Liver (tissue), 9 donors: ENCODE measurements around the gene ATF4. TPM values are rescaled to one million over a fixed set of nuclear protein-coding genes. Genes with fewer than 3 reads are reported as not detected.

Experiments
- DNase-seq: peaks from one replicate; pipeline ENCODE4 v3.0.0-alpha.2; 2017; ENCODE audit warnings: low spot score
- H3K27ac ChIP-seq, 2 donors: one replicate each; pipeline ENCODE4 v1.7.0; 2013; ENCODE audit warnings: inconsistent platforms in 2 of 2, low read length in 2 of 2, control low read depth in 1 of 2, low read depth in 1 of 2, mild to moderate bottlenecking in 1 of 2
- H3K27me3 ChIP-seq, 4 donors: one replicate each; pipeline versions ENCODE4 v1.6.1 to v1.7.0; 2013; ENCODE audit warnings: low read length in 3 of 4, inconsistent platforms in 1 of 4, mild to moderate bottlenecking in 1 of 4, moderate library complexity in 1 of 4; ENCODE audit not compliant: control insufficient read depth in 4 of 4, insufficient read depth in 4 of 4
- H3K36me3 ChIP-seq, 4 donors: one replicate each; pipeline versions ENCODE4 v1.6.1 to v1.7.0; 2013; ENCODE audit warnings: low read length in 3 of 4, mild to moderate bottlenecking in 3 of 4, low read depth in 1 of 4, moderate library complexity in 1 of 4; ENCODE audit not compliant: control insufficient read depth in 4 of 4, insufficient read depth in 3 of 4
- H3K4me1 ChIP-seq, 4 donors: one replicate each; pipeline versions ENCODE4 v1.6.1 to v1.7.0; 2013; ENCODE audit warnings: low read length in 3 of 4, mild to moderate bottlenecking in 3 of 4, moderate library complexity in 1 of 4; ENCODE audit not compliant: control insufficient read depth in 4 of 4, insufficient read depth in 4 of 4
- H3K4me3 ChIP-seq, 3 donors: one replicate each; pipeline versions ENCODE4 v1.6.1 to v1.7.0; 2013; ENCODE audit warnings: low read length in 3 of 3, control low read depth in 1 of 3, low read depth in 1 of 3, mild to moderate bottlenecking in 1 of 3
- H3K9ac ChIP-seq, 2 donors: one replicate each; pipeline ENCODE4 v1.7.0; 2013; ENCODE audit warnings: low read length in 2 of 2, mild to moderate bottlenecking in 2 of 2, moderate library complexity in 2 of 2, control low read depth in 1 of 2, low read depth in 1 of 2
- H3K9me3 ChIP-seq, 4 donors: one replicate each; pipeline versions ENCODE4 v1.6.1 to v1.7.0; 2013; ENCODE audit warnings: low read length in 3 of 4; ENCODE audit not compliant: control insufficient read depth in 4 of 4
- FOXA2 ChIP-seq: IDR thresholded peaks from 2 replicates; pipeline ENCODE4 v1.6.1; 2016; ENCODE audit warnings: antibody characterized with exemption
- GABPA ChIP-seq, 2 donors: IDR thresholded peaks in 1 of 2; conservative IDR thresholded peaks in 1 of 2; 2 replicates each; pipeline ENCODE4 v1.6.1; 2016; ENCODE audit warnings: antibody characterized with exemption in 2 of 2, mild to moderate bottlenecking in 1 of 2, moderate library complexity in 1 of 2
- HNF4G ChIP-seq: IDR thresholded peaks from 2 replicates; pipeline ENCODE4 v1.6.1; 2016; ENCODE audit warnings: antibody characterized with exemption
- NR2F2 ChIP-seq: IDR thresholded peaks from 2 replicates; pipeline ENCODE4 v1.6.1; 2016; ENCODE audit warnings: antibody characterized with exemption
- TAF1 ChIP-seq: conservative IDR thresholded peaks from 2 replicates; pipeline ENCODE4 v1.6.1; 2016; ENCODE audit warnings: antibody characterized with exemption, mild to moderate bottlenecking
- YY1 ChIP-seq: IDR thresholded peaks from 2 replicates; pipeline ENCODE4 v1.6.1; 2016; ENCODE audit warnings: antibody characterized with exemption, mild to moderate bottlenecking
- WGBS: extraction: QIAGEN DNeasy Blood & Tissue Kit; methylation state at CpG from one replicate; pipeline ENCODE4 v1.1.7; 2013; 5-methylcytosine and 5-hydroxymethylcytosine counted together
- polyA plus RNA-seq, 2 donors: library from polyadenylated mRNA; stranded (reverse) in 1 of 2; unstranded in 1 of 2; fragments of 200-250 nt in 1 of 2; fragments of >200 nt in 1 of 2; fragmentation: Nextera tagmentation in 1 of 2; extraction: Ambion mirVana in 1 of 2; gene quantifications; one replicate each; pipeline versions ENCODE4 v1.2.1 to v1.2.3, GENCODE V29; 2013 to 2015
- total RNA-seq, 2 donors: library from RNA; depleted of rRNA; stranded (reverse); fragments of >200 nt; gene quantifications; one replicate each; pipeline ENCODE4 v1.2.3, GENCODE V29; 2014
- TF ChIP-seq, protein P1 (sequence below): IDR thresholded peaks from 2 replicates; pipeline ENCODE4 v1.6.1; 2016; ENCODE audit warnings: antibody characterized with exemption, mild to moderate bottlenecking
- TF ChIP-seq, protein P2 (sequence below): IDR thresholded peaks from 2 replicates; pipeline ENCODE4 v1.6.1; 2016; ENCODE audit warnings: antibody characterized with exemption
- donor health status: healthy.
- donor health status: healthy.
- donor health status: healthy.
- donor health status: healthy.
- donor health status: healthy.

The ATF4 gene
- total and polyA plus RNA-seq, 4 donors = 112 to 211 (median 169) TPM

DNA sequence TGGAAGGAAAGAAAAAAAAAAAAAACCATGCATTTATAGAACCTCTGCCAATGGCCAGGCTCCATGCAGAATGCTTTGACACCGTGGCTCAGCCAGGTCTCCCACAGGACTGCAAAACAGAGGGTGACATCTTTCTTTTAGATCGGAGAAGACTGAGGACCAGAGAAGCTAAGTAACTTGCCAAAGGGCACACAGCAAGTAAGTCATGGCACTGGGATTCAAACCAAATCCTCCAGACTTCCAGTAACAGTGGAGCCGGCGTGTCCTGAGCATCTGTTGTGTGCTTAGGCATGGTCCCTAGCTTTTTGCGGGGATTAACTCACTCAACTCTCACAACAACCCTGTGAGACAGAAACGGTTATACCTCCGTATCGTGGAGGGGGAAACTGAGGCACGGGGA is 42.8 kb upstream of the ATF4 start:
- Histone ChIP-seq H3K27ac (no peak overlapping the region), H3K9me3 (no peaks in the 10 kb centered on the region), H3K4me3 (no peak overlapping the region), H3K9ac (no peak overlapping the region), H3K4me1 (no peaks in the 10 kb centered on the region), H3K36me3 (no peaks in the 10 kb centered on the region), H3K27me3 (no peaks in the 10 kb centered on the region)
- DNase-seq = no peak
- TF ChIP-seq GABPA (IDR thresholded peaks at IDR 0.05 in 1 of 2, conservative IDR thresholded peaks at IDR 0.05 in 1 of 2) (no peak), FOXA2 (no peak), HNF4G (no peak), NR2F2 (no peak)
- TF ChIP-seq, protein P1, sequence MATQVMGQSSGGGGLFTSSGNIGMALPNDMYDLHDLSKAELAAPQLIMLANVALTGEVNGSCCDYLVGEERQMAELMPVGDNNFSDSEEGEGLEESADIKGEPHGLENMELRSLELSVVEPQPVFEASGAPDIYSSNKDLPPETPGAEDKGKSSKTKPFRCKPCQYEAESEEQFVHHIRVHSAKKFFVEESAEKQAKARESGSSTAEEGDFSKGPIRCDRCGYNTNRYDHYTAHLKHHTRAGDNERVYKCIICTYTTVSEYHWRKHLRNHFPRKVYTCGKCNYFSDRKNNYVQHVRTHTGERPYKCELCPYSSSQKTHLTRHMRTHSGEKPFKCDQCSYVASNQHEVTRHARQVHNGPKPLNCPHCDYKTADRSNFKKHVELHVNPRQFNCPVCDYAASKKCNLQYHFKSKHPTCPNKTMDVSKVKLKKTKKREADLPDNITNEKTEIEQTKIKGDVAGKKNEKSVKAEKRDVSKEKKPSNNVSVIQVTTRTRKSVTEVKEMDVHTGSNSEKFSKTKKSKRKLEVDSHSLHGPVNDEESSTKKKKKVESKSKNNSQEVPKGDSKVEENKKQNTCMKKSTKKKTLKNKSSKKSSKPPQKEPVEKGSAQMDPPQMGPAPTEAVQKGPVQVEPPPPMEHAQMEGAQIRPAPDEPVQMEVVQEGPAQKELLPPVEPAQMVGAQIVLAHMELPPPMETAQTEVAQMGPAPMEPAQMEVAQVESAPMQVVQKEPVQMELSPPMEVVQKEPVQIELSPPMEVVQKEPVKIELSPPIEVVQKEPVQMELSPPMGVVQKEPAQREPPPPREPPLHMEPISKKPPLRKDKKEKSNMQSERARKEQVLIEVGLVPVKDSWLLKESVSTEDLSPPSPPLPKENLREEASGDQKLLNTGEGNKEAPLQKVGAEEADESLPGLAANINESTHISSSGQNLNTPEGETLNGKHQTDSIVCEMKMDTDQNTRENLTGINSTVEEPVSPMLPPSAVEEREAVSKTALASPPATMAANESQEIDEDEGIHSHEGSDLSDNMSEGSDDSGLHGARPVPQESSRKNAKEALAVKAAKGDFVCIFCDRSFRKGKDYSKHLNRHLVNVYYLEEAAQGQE = no peak
- TF ChIP-seq, protein P2, sequence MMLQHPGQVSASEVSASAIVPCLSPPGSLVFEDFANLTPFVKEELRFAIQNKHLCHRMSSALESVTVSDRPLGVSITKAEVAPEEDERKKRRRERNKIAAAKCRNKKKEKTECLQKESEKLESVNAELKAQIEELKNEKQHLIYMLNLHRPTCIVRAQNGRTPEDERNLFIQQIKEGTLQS = no peak
- WGBS = 86% methylated on average over 9 of the region's 9 CpGs

DNA sequence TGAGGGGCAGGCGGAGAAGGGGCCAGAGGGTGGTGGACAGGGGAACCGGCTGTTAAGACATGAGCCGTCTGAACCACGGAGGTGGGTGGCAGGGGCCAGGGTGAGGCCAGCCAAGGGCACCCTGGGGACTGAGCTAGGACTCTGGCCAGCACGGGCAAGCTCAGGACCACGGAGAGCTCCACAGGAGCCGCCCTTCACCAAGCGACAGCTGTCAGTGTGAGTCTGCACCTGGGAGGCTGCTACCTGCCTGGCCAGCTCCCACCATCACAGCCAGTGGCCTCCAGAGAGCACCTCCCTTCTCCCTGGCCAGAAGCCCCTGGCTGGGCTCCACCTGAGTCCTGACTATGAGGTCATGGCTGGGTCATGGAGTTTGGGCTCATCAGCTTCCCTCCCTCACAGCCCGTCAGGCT is 41.9 kb upstream of the ATF4 start:
- H3K9me3 ChIP-seq = no peaks in the 10 kb centered on the region
- no peaks in the 10 kb centered on the region for H3K36me3 ChIP-seq
- no peaks in the 10 kb centered on the region for H3K27me3 ChIP-seq
- WGBS = 38% methylated on average over 9 of the region's 9 CpGs
- no peak for TF ChIP-seq HNF4G
- TF ChIP-seq, protein P1 = peak; percentile 99
- no peak for TF ChIP-seq YY1
- no peaks in the 10 kb centered on the region for H3K4me1 ChIP-seq
- DNase-seq = peak; percentile 71
- no peak overlapping the region for H3K27ac ChIP-seq
- H3K9ac ChIP-seq = no peak overlapping the region
- no peak overlapping the region for H3K4me3 ChIP-seq

DNA sequence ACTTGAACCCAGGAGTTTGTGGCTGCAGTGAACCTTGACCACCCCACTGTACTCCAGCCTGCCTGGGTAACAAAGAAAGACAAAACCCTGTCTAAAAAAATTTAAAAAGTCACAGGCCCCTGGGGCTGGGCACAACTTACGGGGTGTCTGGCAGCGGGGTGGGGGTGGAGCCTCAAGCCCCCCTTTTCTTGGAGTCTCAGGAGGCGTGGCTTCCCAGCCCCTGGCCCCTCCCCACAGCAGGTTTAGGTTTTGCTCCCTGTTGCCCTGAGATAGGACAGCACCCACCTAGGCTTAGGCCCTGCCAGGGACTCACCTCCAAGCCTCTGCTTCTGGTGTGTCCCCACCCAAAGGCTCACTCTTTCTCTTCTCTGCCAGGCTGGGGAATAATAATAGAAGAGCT is 41.1 kb upstream of the ATF4 start:
- H3K9ac ChIP-seq = no peak overlapping the region
- H3K9me3 ChIP-seq = no peaks in the 10 kb centered on the region
- H3K36me3 ChIP-seq = no peaks in the 10 kb centered on the region
- H3K4me3 ChIP-seq = no peak overlapping the region
- no peak for DNase-seq
- no peaks in the 10 kb centered on the region for H3K4me1 ChIP-seq
- no peak overlapping the region for H3K27ac ChIP-seq
- TF ChIP-seq TAF1 = no peak
- H3K27me3 ChIP-seq = no peaks in the 10 kb centered on the region
- 82% methylated on average over 3 of the region's 3 CpGs for WGBS
